Measurements from ENCODE around the gene BTBD2.

DNA sequence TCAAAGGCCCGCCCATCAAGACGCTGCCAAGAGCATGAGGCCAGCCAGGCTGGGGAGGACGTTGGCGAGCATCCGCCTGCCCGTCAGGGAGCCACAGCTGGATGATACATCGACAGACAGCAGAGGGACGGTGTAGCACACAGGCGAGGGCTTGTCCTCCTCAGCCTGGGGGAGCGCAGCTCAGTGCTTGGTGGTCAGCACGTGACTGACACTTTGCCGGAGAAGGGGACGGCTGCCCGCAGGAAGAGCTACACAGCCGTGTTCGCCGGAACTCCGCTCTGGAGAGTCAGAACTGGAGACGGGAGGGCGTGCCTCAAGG is 40.4 kb downstream of the BTBD2 start:
- TF ChIP-seq, protein P1, sequence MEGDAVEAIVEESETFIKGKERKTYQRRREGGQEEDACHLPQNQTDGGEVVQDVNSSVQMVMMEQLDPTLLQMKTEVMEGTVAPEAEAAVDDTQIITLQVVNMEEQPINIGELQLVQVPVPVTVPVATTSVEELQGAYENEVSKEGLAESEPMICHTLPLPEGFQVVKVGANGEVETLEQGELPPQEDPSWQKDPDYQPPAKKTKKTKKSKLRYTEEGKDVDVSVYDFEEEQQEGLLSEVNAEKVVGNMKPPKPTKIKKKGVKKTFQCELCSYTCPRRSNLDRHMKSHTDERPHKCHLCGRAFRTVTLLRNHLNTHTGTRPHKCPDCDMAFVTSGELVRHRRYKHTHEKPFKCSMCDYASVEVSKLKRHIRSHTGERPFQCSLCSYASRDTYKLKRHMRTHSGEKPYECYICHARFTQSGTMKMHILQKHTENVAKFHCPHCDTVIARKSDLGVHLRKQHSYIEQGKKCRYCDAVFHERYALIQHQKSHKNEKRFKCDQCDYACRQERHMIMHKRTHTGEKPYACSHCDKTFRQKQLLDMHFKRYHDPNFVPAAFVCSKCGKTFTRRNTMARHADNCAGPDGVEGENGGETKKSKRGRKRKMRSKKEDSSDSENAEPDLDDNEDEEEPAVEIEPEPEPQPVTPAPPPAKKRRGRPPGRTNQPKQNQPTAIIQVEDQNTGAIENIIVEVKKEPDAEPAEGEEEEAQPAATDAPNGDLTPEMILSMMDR (IDR thresholded peaks at IDR 0.05; ENCODE audit: low read depth, low read length, missing input control) = no peak
- TF ChIP-seq JUND (IDR thresholded peaks at IDR 0.05) (no peak), RAD21 (IDR thresholded peaks at IDR 0.05) (no peak), SP1 (IDR thresholded peaks at IDR 0.05) (no peak), ZBTB33 (IDR thresholded peaks at IDR 0.05) (no peak), FOXA1 (IDR thresholded peaks at IDR 0.05) (no peak), RXRA (IDR thresholded peaks at IDR 0.05) (no peak)
- TF ChIP-seq, protein P2, sequence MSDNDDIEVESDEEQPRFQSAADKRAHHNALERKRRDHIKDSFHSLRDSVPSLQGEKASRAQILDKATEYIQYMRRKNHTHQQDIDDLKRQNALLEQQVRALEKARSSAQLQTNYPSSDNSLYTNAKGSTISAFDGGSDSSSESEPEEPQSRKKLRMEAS (IDR thresholded peaks at IDR 0.05) = no peak
- TF ChIP-seq, protein P3, sequence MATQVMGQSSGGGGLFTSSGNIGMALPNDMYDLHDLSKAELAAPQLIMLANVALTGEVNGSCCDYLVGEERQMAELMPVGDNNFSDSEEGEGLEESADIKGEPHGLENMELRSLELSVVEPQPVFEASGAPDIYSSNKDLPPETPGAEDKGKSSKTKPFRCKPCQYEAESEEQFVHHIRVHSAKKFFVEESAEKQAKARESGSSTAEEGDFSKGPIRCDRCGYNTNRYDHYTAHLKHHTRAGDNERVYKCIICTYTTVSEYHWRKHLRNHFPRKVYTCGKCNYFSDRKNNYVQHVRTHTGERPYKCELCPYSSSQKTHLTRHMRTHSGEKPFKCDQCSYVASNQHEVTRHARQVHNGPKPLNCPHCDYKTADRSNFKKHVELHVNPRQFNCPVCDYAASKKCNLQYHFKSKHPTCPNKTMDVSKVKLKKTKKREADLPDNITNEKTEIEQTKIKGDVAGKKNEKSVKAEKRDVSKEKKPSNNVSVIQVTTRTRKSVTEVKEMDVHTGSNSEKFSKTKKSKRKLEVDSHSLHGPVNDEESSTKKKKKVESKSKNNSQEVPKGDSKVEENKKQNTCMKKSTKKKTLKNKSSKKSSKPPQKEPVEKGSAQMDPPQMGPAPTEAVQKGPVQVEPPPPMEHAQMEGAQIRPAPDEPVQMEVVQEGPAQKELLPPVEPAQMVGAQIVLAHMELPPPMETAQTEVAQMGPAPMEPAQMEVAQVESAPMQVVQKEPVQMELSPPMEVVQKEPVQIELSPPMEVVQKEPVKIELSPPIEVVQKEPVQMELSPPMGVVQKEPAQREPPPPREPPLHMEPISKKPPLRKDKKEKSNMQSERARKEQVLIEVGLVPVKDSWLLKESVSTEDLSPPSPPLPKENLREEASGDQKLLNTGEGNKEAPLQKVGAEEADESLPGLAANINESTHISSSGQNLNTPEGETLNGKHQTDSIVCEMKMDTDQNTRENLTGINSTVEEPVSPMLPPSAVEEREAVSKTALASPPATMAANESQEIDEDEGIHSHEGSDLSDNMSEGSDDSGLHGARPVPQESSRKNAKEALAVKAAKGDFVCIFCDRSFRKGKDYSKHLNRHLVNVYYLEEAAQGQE (IDR thresholded peaks at IDR 0.05) = no peak
- TF ChIP-seq, protein P4, sequence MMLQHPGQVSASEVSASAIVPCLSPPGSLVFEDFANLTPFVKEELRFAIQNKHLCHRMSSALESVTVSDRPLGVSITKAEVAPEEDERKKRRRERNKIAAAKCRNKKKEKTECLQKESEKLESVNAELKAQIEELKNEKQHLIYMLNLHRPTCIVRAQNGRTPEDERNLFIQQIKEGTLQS (IDR thresholded peaks at IDR 0.05) = no peak

Measured in liver (tissue), 3 donors.